HEK293T (cell line): ENCODE measurements around the gene ZMPSTE24.

Experiments used
- CTCF ChIA-PET: fragments of 350-600 bp; formaldehyde crosslinking; extraction: SDS; loops from one replicate; lab custom pipeline; 2021; ENCODE audit warnings: antibody characterized with exemption, inconsistent platforms; lab: Yijun Ruan, JAX
- POLR2A ChIA-PET: fragments of 350-600 bp; formaldehyde crosslinking; extraction: SDS; loops from one replicate; lab custom pipeline; 2020; ENCODE audit warnings: antibody characterized with exemption, inconsistent platforms; lab: Yijun Ruan, JAX
- DNase-seq: peaks from one replicate; pipeline ENCODE4 v3.0.0; 2012; ENCODE audit warnings: mixed read lengths; ENCODE audit errors: extremely low spot score
- ARNT ChIP-seq: fragments of 450-650 bp; IDR thresholded peaks from 2 replicates; pipeline ENCODE4 v1.6.1; 2017; ENCODE audit warnings: mild to moderate bottlenecking
- BHLHE40 ChIP-seq: fragments of 450-650 bp; IDR thresholded peaks from 2 replicates; pipeline ENCODE4 v1.6.1; 2016; ENCODE audit warnings: mild to moderate bottlenecking, moderate library complexity, borderline replicate concordance
- CTBP1 ChIP-seq: fragments of 450-650 bp; IDR thresholded peaks from 2 replicates; pipeline ENCODE4 v1.6.1; 2016; ENCODE audit warnings: borderline replicate concordance
- ELF4 ChIP-seq: fragments of 450-650 bp; IDR thresholded peaks from 2 replicates; pipeline ENCODE4 v1.6.1; 2017; ENCODE audit warnings: antibody characterized with exemption
- FOXA1 ChIP-seq: fragments of 450-650 bp; IDR thresholded peaks from 2 replicates; pipeline ENCODE4 v1.6.1; 2016; ENCODE audit warnings: mild to moderate bottlenecking
- FOXK2 ChIP-seq: fragments of 450-650 bp; IDR thresholded peaks from 2 replicates; pipeline ENCODE4 v1.6.1; 2016; ENCODE audit warnings: mild to moderate bottlenecking
- FOXM1 ChIP-seq: fragments of 450-650 bp; IDR thresholded peaks from 2 replicates; pipeline ENCODE4 v1.6.1; 2017; ENCODE audit warnings: mild to moderate bottlenecking, borderline replicate concordance
- HDGF ChIP-seq: fragments of 450-650 bp; IDR thresholded peaks from 2 replicates; pipeline ENCODE4 v1.6.1; 2017; ENCODE audit warnings: antibody characterized with exemption, borderline replicate concordance
- L3MBTL2 ChIP-seq: fragments of 450-650 bp; conservative IDR thresholded peaks from 2 replicates; pipeline ENCODE4 v1.6.1; 2016; ENCODE audit warnings: mild to moderate bottlenecking
- LEF1 ChIP-seq: fragments of 450-650 bp; IDR thresholded peaks from 2 replicates; pipeline ENCODE4 v1.6.1; 2017; ENCODE audit warnings: mild to moderate bottlenecking, borderline replicate concordance
- NFRKB ChIP-seq: fragments of 450-650 bp; IDR thresholded peaks from 2 replicates; pipeline ENCODE4 v1.6.1; 2016; ENCODE audit warnings: mild to moderate bottlenecking, moderate library complexity
- SP1 ChIP-seq: fragments of 450-650 bp; IDR thresholded peaks from 2 replicates; pipeline ENCODE4 v1.6.1; 2017
- SUZ12 ChIP-seq: fragments of 450-650 bp; IDR thresholded peaks from 2 replicates; pipeline ENCODE4 v1.6.1; 2016; ENCODE audit warnings: mild to moderate bottlenecking
- TARDBP ChIP-seq: fragments of 450-650 bp; IDR thresholded peaks from 2 replicates; pipeline ENCODE4 v1.6.1; 2016
- ZNF384 ChIP-seq: fragments of 450-650 bp; IDR thresholded peaks from 2 replicates; pipeline ENCODE4 v1.6.1; 2016
- TF ChIP-seq, protein P1 (sequence below): fragments of 450-650 bp; IDR thresholded peaks from 2 replicates; pipeline ENCODE4 v1.6.1; 2016

ZMPSTE24 gene

DNA sequence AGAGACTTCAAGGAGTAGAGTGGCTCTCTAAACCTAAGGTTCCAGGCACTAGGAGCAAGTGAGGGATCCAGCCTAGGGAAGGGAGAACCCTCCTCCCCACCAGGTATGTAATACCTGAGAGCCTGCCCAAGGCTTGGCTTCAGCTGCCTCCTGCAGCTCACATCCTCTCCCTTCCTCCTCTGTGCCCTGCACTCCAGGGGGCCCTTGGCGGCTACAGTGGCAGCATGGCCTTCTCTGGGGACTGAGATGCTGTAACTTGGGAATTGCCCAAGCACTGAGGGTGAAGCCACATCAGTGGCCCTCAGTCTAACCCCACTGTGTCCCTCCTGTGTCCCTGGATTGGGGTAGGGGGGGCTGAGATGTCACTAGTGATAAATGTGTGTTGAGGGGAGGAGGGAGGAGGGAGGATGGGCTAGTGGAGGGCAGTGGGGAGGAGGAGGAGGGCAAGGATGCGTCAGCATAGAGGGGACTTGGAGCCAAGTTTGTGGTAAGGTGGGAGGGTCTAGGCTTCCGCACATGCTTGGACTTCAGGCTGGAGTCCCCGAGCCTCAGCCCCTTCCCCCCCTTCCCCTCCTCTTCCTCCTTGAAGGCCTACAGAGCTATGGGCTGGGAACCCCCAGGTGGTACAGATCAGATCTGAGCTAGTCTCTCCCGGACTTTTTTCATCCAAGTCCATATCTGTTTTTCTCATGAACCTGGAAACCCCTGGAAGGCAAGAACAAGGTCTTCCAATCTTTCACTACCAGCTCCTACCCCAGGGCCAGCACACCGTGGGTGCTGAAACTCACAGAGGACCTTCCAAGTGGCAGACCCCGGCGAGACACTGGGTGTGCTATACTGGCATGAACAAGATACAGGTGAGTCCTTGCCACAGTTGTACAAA, 41.6 kb downstream of the ZMPSTE24 start:
- ChIA-PET CTCF (interaction anchor here (2.0 kb wide), 1 partner anchor 15 kb away, joined by 7 read pairs; no protein-coding TSS in a partner anchor), POLR2A (no interaction called here)
- no peak for TF ChIP-seq L3MBTL2
- no peak for TF ChIP-seq TARDBP
- no peak for TF ChIP-seq SUZ12
- TF ChIP-seq CTBP1, result no peak
- TF ChIP-seq ARNT, result no peak
- no peak for TF ChIP-seq HDGF
- no peak for TF ChIP-seq ELF4
- TF ChIP-seq ZNF384, result no peak
- TF ChIP-seq FOXM1, result no peak
- no peak for TF ChIP-seq FOXA1
- no peak for TF ChIP-seq FOXK2
- DNase-seq, result peak; percentile 2

GRCh38 chr1:40300249-40300567, 42.2 kb downstream of the ZMPSTE24 start:
- DNase-seq, result no peak
- CTCF ChIA-PET, result interaction anchor here (2.0 kb wide), 1 partner anchor 15 kb away, joined by 7 read pairs; no protein-coding TSS in a partner anchor
- TF ChIP-seq TARDBP (no peak), SP1 (no peak), BHLHE40 (no peak), L3MBTL2 (no peak), ELF4 (no peak), FOXM1 (no peak)
- POLR2A ChIA-PET, result no interaction called here

DNA sequence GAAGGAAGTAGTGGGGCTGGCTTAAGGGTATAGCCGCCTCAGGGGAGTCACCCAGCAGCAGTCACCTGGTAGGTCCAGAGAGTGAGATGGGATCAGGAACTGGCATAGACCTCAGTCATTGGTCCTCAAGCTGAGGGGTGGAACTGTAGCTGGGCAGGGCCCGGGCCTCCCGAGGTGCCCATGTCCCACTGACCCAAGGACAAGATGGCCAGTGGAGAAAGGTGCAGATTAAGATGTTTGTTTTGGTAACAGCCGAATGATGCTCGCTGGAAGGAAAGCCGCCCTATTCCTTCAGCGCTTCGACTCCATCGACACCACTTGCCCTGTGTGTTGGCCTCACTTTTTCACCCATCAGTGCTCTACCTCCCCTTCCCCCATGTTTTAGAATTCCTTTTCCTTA, 42.6 kb downstream of the ZMPSTE24 start:
- no peak for TF ChIP-seq LEF1
- TF ChIP-seq ZNF384, result no peak
- TF ChIP-seq TARDBP, result no peak
- no peak for TF ChIP-seq SP1
- no peak for TF ChIP-seq HDGF
- no peak for TF ChIP-seq ELF4
- TF ChIP-seq NFRKB, result no peak
- TF ChIP-seq ARNT, result no peak
- no peak for TF ChIP-seq CTBP1
- TF ChIP-seq FOXM1, result no peak
- TF ChIP-seq FOXK2, result no peak
- no peak for TF ChIP-seq FOXA1
- ChIA-PET POLR2A (no interaction called here), CTCF (interaction anchor here (2.0 kb wide), 1 partner anchor 14 kb away, joined by 7 read pairs; no protein-coding TSS in a partner anchor)
- peak; percentile 2 for DNase-seq

DNA sequence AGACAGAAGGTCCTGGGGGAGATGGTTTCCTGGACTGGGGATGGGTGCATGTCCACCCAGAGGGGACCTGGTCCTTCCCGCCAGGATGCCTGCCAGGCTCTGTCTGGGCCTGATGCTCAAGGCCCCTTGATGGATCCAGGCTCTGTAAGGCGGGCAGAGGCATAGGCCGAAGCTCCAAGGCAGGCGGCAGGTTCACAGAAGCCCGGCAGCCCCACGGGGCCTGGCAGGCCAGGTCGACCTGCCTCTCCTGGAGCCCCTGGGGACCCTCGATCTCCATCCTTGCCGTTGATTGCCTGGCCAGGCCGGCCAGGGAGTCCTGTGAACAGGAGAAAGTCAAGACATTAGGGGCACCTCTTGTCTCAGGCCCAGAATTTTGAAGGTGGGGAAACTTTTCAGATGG, 43.0 kb downstream of the ZMPSTE24 start:
- no peak for TF ChIP-seq ARNT
- no peak for TF ChIP-seq ELF4
- no peak for TF ChIP-seq L3MBTL2
- TF ChIP-seq LEF1, result no peak
- TF ChIP-seq ZNF384, result no peak
- TF ChIP-seq NFRKB, result no peak
- no peak for TF ChIP-seq FOXK2
- TF ChIP-seq FOXM1, result no peak
- no peak for TF ChIP-seq SP1
- TF ChIP-seq HDGF, result no peak
- TF ChIP-seq SUZ12, result no peak
- CTCF ChIA-PET, result interaction anchor here (2.0 kb wide), 1 partner anchor 14 kb away, joined by 7 read pairs; no protein-coding TSS in a partner anchor
- peak; percentile 5 for DNase-seq
- POLR2A ChIA-PET, result no interaction called here

DNA sequence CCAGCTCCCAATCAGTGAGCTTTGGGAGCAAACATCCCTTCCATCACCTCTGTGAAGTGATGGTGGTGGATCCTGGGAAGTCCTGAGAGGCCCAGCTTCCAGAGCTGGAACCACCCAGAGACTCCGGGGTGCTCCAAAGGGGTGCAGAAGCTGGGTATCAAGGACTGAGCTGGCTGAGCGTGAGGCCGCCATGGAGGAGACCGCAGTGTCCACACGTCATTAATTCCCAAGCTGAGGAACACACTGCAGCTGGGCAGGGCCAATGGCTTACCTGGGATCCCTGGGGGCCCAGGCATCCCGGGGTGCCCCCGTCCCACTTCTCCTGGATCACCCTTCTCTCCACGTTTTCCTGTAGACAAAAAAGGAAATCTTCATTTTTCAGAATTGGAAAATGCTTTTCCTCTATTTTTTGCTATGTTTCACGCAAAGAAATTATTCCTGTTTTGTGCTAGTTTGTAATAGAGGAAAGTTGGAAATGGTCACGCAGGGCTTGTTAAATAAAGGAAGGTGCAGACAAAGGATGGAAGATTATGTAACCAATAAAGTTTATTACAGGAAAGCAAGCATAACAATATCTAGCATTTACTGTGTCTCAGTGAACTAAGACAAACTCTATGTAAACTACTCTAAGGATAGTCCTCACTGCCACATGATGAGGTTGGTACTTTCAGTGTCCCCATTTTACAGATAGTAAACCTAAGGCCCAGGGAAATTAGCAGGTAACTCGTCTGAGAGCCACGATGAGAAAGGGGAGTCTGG, 43.7 kb downstream of the ZMPSTE24 start:
- ChIA-PET POLR2A (no interaction called here), CTCF (interaction anchor here (2.0 kb wide), 1 partner anchor 13 kb away, joined by 7 read pairs; no protein-coding TSS in a partner anchor)
- peak; percentile 3 for DNase-seq
- TF ChIP-seq FOXM1, result no peak
- TF ChIP-seq BHLHE40, result no peak
- no peak for TF ChIP-seq NFRKB
- no peak for TF ChIP-seq TARDBP
- TF ChIP-seq SP1, result no peak
- no peak for TF ChIP-seq ARNT
- TF ChIP-seq SUZ12, result no peak
- TF ChIP-seq LEF1, result no peak
- TF ChIP-seq, protein P1, sequence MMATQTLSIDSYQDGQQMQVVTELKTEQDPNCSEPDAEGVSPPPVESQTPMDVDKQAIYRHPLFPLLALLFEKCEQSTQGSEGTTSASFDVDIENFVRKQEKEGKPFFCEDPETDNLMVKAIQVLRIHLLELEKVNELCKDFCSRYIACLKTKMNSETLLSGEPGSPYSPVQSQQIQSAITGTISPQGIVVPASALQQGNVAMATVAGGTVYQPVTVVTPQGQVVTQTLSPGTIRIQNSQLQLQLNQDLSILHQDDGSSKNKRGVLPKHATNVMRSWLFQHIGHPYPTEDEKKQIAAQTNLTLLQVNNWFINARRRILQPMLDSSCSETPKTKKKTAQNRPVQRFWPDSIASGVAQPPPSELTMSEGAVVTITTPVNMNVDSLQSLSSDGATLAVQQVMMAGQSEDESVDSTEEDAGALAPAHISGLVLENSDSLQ, result no peak
- no peak for TF ChIP-seq ZNF384
- no peak for TF ChIP-seq L3MBTL2
- no peak for TF ChIP-seq FOXA1
- no peak for TF ChIP-seq ELF4
- TF ChIP-seq FOXK2, result no peak
- TF ChIP-seq CTBP1, result no peak

DNA sequence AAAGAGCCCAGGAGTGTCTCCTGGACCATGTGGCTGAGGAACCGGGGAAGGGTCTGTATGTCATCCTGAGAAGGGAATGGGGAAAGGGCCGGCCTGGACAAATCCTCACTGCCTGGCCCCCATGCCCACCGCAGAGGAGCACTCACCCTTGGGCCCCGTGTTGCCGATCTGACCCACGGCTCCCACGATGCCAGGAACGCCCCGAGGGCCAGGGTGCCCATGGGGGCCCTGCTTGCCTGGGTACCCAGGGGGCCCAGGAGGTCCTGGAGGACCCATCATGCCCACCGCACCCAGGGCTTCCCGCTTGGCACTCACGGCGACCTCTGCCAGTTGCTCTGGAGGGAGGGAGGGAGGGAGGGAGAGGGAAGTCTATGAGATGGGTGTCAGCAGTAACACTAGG, 44.4 kb downstream of the ZMPSTE24 start:
- peak; percentile 5 for DNase-seq
- TF ChIP-seq SP1, result no peak
- no peak for TF ChIP-seq FOXK2
- no peak for TF ChIP-seq ARNT
- no peak for TF ChIP-seq LEF1
- no peak for TF ChIP-seq SUZ12
- no peak for TF ChIP-seq FOXM1
- TF ChIP-seq TARDBP, result no peak
- TF ChIP-seq ELF4, result no peak
- no peak for TF ChIP-seq CTBP1
- no peak for TF ChIP-seq ZNF384
- TF ChIP-seq FOXA1, result no peak
- TF ChIP-seq BHLHE40, result no peak
- TF ChIP-seq HDGF, result no peak
- TF ChIP-seq, protein P1, result no peak
- CTCF ChIA-PET, result no interaction called here
- POLR2A ChIA-PET, result no interaction called here
